Gastrocnemius medialis (tissue), 4 donors: ENCODE results near the gene LMNTD2.

ENCODE experiments used
- CTCF ChIP-seq, 5 experiments: fragments of 450-650 bp in 3 of 5; fragments of 200-600 bp in 2 of 5; sonication (generic) in 2 of 5; IDR thresholded peaks in 4 of 5; conservative IDR thresholded peaks in 1 of 5; 1 replicate in 4 of 5; 2 replicates in 1 of 5; pipeline ENCODE4 v1.5.1; 2016 to 2019; ENCODE audit warnings: antibody characterized with exemption in 5 of 5, mild to moderate bottlenecking in 3 of 5, moderate library complexity in 3 of 5
- POLR2A ChIP-seq, 2 donors: fragments of 450-650 bp; IDR thresholded peaks; one replicate each; pipeline ENCODE4 v1.6.1; 2017; ENCODE audit warnings: antibody characterized with exemption in 2 of 2, mild to moderate bottlenecking in 2 of 2, moderate library complexity in 2 of 2

- TF ChIP-seq POLR2A (IDR thresholded peaks at IDR 0.05) (no peak), CTCF (IDR thresholded peaks at IDR 0.05 in 4 of 5, conservative IDR thresholded peaks at IDR 0.05 in 1 of 5) (no peak)
Measured at GRCh38 chr11:507727-508515, 52.6 kb downstream of the LMNTD2 start.
